IgD-negative memory B cell (primary cell): ENCODE measurements around the gene RAB31. TPM values are rescaled to one million over a fixed set of nuclear protein-coding genes. Genes with fewer than 3 reads are reported as not detected.
A peak's percentile ranks its signal among the peaks of the same experiment; 100 is the strongest.

Experiments
- H3K27ac Mint-ChIP-seq, 3 donors: one replicate each; pipeline ENCODE4 v1.8.0; 2020 to 2022; ENCODE audit warnings: mild to moderate bottlenecking in 3 of 3, mixed read lengths in 3 of 3, moderate library complexity in 1 of 3
- H3K27me3 Mint-ChIP-seq: one replicate; pipeline ENCODE4 v1.8.0; 2021; ENCODE audit warnings: mixed read lengths
- H3K36me3 Mint-ChIP-seq: one replicate; pipeline ENCODE4 v1.8.0; 2020; ENCODE audit warnings: mild to moderate bottlenecking, mixed read lengths
- H3K4me1 Mint-ChIP-seq, 3 donors: one replicate each; pipeline ENCODE4 v1.8.0; 2020 to 2022; ENCODE audit warnings: mixed read lengths in 3 of 3, mild to moderate bottlenecking in 1 of 3
- H3K4me3 Mint-ChIP-seq, 4 donors: one replicate each; pipeline ENCODE4 v1.8.0; 2020 to 2022; ENCODE audit warnings: mild to moderate bottlenecking in 4 of 4, mixed read lengths in 4 of 4, moderate library complexity in 3 of 4
- H3K9me3 Mint-ChIP-seq, 3 donors: one replicate each; pipeline ENCODE4 v1.8.0; 2020 to 2021; ENCODE audit warnings: mixed read lengths in 3 of 3, mild to moderate bottlenecking in 1 of 3
- polyA plus RNA-seq: library from polyadenylated mRNA; unstranded; fragments of 300-500 nt; fragmentation: Illumina TruSeq; gene quantifications from one replicate; pipeline ENCODE4 v1.2.3, GENCODE V29; 2021

The RAB31 gene
- polyA plus RNA-seq, 1 donor from 2014 or later, result 192 TPM

DNA sequence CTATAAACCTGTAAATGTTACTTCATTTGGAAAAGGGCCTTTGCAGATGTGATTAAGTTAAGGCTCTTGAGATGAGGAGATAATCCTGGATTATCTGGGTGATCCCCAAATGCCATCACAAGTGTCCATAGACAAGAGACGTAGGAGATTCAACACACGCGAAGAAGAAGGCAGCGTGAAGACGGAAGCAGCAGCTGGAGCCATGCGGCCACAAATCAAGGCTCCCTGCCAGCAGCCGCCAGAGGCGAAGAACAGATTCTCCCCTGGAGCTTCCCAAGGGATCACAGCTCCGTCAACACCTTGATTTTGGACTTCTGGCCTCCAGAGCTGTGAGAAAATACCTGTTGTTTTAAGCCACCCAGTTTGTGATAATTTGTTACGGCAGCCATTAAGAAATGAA lies 194.7 kb downstream of the RAB31 start:
- Mint-ChIP-seq H3K27ac (no peak overlapping the region), H3K4me1 (peaks cover 0 to 2% (median 0%) of the 10 kb centered on the region in 3 donors), H3K4me3 (no peak overlapping the region), H3K9me3 (no peaks in the 10 kb centered on the region), H3K27me3 (peaks cover 3% of the 10 kb centered on the region), H3K36me3 (no peaks in the 10 kb centered on the region)

GRCh38 chr18:9905401-9905922 lies 197.4 kb downstream of the RAB31 start:
- H3K9me3 Mint-ChIP-seq, result no peaks in the 10 kb centered on the region
- no peak overlapping the region for H3K27ac Mint-ChIP-seq
- peaks cover 7% of the 10 kb centered on the region for H3K27me3 Mint-ChIP-seq
- no peaks in the 10 kb centered on the region for H3K36me3 Mint-ChIP-seq
- H3K4me1 Mint-ChIP-seq, result no peaks in the 10 kb centered on the region
- H3K4me3 Mint-ChIP-seq, result peak overlapping the region in 1 of 4 donors; percentile 13

- peak overlapping the region in 1 of 4 donors; percentile 5 for H3K4me3 Mint-ChIP-seq
- H3K27me3 Mint-ChIP-seq, result peaks cover 7% of the 10 kb centered on the region
- H3K4me1 Mint-ChIP-seq, result no peaks in the 10 kb centered on the region
- no peak overlapping the region for H3K27ac Mint-ChIP-seq
- no peaks in the 10 kb centered on the region for H3K9me3 Mint-ChIP-seq
- no peaks in the 10 kb centered on the region for H3K36me3 Mint-ChIP-seq
These were observed 198.4 kb downstream of the RAB31 start for GRCh38 chr18:9906481-9906880.

GRCh38 chr18:9907867-9908266 lies 199.8 kb downstream of the RAB31 start:
- Mint-ChIP-seq H3K4me1 (peaks cover 0 to 2% (median 0%) of the 10 kb centered on the region in 3 donors), H3K4me3 (no peak overlapping the region), H3K27me3 (peaks cover 7% of the 10 kb centered on the region), H3K27ac (no peak overlapping the region), H3K9me3 (no peaks in the 10 kb centered on the region), H3K36me3 (no peaks in the 10 kb centered on the region)

DNA sequence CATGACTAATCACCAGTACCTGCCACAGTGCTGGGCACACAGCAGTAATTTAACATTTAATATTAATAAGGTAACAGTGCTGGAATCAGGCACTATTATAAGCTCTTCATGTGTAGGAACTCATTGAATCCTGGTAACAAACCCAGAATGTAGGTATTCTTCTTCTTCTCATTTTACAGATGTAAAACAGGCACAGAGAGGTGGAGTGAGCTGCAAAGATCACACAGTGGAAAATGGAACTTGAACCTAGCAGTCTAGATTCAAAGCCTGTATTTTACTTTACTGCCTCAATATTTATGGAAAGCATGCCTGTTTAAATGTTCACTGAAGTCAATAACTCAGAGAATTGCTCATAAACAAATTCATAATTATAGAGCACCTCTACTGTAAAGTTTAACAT lies 202.0 kb downstream of the RAB31 start:
- Mint-ChIP-seq H3K27ac (no peak overlapping the region), H3K4me3 (peak overlapping the region in 1 of 4 donors; percentile 39), H3K27me3 (peaks cover 5% of the 10 kb centered on the region), H3K9me3 (no peaks in the 10 kb centered on the region), H3K4me1 (peaks cover 2 to 9% (median 6%) of the 10 kb centered on the region in 3 donors), H3K36me3 (no peaks in the 10 kb centered on the region)

DNA sequence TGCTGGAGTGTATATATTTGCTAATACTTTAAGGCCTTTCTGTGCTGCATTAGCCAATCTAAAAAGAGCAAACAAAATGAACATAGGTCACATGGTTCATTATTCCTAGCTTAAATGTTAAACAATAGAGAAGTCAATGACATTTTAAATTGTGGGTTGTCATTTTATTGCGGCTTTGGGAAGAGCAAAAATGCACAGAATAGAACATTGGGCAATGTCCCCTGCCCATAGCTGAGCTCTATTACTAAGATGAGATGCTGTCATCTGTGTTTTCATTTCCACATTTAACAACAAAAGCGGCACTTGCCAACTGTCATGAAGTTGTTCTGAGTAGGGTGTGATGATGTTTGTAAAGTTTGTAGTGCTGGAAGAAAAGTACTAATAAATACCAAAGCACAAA lies 202.6 kb downstream of the RAB31 start:
- Mint-ChIP-seq H3K4me1 (peaks cover 7 to 15% (median 11%) of the 10 kb centered on the region in 3 donors), H3K27me3 (peaks cover 5% of the 10 kb centered on the region), H3K9me3 (no peaks in the 10 kb centered on the region), H3K4me3 (peak overlapping the region in 1 of 4 donors; percentile 39), H3K36me3 (no peaks in the 10 kb centered on the region), H3K27ac (peak overlapping the region in 1 of 3 donors; percentile 61)

- H3K4me3 Mint-ChIP-seq, result peak overlapping the region in 1 of 4 donors; percentile 39
- peaks cover 12 to 20% (median 17%) of the 10 kb centered on the region in 3 donors for H3K4me1 Mint-ChIP-seq
- H3K27ac Mint-ChIP-seq, result no peak overlapping the region
- no peaks in the 10 kb centered on the region for H3K36me3 Mint-ChIP-seq
- no peaks in the 10 kb centered on the region for H3K9me3 Mint-ChIP-seq
- H3K27me3 Mint-ChIP-seq, result peaks cover 5% of the 10 kb centered on the region
These were observed 203.1 kb downstream of the RAB31 start for GRCh38 chr18:9911226-9911625.

Other genes with a start within 250 kb of the RAB31 start
- 49.8 TPM for gene RALBP1, start 232.8 kb upstream of the RAB31 start, polyA plus RNA-seq
- gene PPP4R1, start 93.7 kb upstream of the RAB31 start, polyA plus RNA-seq, result 12.6 TPM
- not detected for gene TXNDC2, start 177.7 kb downstream of the RAB31 start, polyA plus RNA-seq
- gene VAPA, start 205.7 kb downstream of the RAB31 start, polyA plus RNA-seq, result 182 TPM